Stimulated activated CD4-positive, alpha-beta T cell treated with anti-CD3 and anti-CD28 coated beads, Interleukin-12 subunit alpha, Interleukin-12 subunit beta, amount 100 ng/mL, for 48 hours (primary cell): ENCODE measurements around the gene BCL2L11.
"Not testable (repeated sequence)": the region's sequence is repeated elsewhere in the genome, so short reads cannot be mapped to it uniquely, and the experiment has no call there.

ENCODE experiments used
- DNase-seq, 3 donors: peaks; one replicate each; pipeline ENCODE4 v3.0.0-alpha.2; 2020; ENCODE audit warnings: low read depth in 2 of 3, low spot score in 1 of 3

BCL2L11 gene, protein sequence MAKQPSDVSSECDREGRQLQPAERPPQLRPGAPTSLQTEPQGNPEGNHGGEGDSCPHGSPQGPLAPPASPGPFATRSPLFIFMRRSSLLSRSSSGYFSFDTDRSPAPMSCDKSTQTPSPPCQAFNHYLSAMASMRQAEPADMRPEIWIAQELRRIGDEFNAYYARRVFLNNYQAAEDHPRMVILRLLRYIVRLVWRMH

DNA sequence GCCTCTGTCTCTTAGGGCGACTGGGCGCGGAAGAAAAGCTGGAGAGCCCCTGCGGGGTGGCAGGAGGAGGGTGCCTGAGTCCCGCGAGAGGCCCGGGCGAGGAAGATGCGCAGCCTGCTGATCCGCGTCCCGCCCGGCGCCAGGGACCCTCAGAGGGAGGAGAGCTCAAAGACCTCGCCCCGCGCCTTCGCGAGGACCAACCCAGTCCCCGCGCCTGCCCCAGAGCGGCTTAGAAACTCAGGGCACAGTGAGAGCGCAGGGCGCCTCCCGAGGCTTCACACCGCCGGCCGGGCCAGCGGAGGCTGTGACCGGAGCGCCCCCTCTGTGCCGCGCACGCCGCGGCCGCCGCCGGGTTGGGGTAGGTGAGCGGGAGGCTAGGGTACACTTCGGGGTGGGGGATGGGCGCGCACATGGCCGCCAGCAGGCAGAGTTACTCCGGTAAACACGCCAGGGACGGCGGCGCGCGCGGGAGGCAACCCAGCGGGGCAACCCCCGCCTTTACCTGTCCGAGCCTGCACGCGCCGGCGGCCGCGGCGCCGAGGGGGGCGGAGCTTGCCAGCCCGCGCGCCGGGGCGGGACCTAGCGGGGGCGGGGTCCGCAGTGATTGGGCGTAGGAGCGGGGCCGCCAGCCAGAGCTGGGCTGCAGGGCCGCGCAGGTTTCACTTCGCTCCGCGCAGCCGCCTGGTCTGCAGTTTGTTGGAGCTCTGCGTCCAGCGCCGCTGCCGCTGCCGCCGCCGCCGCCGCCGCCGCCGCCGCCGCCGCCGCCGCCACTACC, at the start of gene BCL2L11:
Gene BCL2L11 (plus strand): TSS at position 662 of the 775 bp plus-strand sequence. CDS start 2,832 bp downstream, outside the sequence.
- DNase-seq = peak; percentile 85 to 87 (median 85)

DNA sequence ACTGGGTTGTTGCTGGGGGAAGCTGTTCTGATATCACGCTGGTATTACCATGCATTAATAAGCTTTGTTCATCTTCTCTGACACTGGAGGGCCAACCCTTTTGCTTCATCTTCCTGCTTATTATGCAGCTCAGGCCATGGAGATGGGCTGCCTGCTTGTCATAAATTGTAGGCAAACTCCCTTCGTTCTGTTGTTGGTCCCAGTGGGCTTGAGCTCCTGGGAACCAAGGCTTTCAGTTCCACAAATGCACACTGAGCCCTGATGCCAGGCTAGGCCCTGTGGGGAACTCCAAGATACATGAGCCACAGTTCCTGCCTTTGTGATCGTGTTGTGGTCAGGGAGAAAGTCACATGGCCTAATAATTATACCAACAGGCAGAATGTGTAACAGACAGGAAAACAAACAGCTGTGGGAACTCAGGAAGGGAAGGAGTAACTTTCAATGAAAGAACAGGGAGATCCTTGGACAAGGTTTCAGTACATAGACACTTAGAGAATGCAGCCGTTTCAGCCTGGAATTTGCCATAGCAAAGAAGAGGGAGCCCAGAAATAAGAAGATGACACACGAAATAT, 49.0 kb upstream of the BCL2L11 start:
- DNase-seq = no peak

DNA sequence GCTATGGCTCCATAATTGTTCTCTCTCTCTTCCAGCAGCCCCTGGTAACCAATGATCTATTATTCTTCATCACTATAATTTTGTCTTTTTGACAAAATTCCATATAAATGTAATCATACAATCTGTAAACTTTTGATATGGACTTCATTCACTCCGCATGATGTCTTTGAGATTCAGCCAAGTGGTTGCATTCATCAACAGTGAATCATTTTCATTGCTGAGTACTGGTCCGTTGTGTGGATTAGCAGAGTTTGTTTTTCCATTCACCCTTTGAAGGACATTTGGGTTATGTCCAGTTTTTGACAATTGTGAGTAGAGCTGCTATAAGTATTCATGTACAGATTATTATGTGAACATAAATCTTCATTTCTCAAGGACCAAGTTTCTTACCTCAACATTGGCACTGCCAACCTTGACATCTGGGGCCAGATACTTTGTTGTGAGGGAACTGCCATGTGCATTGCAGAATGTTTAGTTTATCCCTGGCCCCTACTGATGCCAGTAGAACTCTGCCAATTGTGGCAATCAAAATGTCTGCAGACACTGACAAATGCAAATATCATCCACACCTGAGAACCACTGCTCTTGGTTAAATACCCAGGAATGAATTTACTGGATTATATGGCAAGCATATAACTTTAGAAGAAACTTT, 48.4 kb upstream of the BCL2L11 start:
- no peak for DNase-seq

DNA sequence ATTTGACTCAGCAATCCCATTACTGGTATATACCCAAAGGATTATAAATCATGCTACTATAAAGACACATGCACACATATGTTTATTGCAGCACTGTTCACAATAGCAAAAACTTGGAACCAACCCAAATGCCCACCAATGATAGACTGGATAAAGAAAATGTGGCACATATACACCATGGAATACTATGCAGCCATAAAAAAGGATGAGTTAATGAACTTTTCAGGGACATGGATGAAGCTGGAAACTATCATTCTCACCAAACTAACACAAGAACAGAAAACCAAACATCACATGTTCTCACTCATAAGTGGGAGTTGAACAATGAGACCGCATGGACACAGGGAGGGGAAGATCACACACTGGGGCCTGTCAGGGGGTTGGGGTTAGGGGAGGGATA, 38.1 kb upstream of the BCL2L11 start:
- not testable (repeated sequence) for DNase-seq

DNA sequence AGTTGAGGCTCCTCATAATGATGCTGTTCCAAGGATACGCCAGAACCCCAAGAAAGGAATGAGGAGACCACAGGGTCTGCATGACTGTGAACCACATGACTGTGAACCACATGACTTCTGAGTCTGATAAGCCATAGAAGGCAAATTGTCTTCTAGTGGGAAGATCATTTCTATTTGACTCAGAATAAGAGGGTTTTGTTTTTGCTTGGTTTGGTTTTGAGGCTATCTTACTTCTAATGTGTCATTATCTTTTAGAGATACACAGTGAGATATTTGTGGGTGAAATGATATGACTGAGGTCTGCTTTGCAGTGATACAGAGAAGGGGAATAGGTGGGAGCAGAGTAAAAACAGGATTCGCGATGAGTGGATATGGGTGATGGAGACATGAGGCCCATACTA, 28.9 kb upstream of the BCL2L11 start:
- DNase-seq = no peak

DNA sequence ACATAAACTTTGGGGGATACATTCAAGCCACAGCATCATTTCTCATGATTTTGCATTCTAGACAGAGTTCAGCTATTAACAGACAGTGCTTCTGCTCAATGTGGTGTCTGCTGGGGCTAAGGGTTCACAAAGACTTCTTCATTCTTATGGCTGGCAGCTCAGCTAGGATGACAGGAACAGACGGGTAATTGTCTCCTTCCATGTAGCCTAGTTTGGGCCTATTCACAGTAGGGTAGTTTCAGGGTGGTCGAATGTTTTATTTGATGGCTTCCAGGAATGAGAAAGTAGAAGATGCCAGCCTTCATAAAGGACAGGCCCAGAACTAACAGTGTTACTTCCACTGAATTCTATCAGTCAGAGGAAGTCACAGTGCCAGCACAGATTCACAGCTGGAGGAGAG, 26.0 kb upstream of the BCL2L11 start:
- no peak for DNase-seq

DNA sequence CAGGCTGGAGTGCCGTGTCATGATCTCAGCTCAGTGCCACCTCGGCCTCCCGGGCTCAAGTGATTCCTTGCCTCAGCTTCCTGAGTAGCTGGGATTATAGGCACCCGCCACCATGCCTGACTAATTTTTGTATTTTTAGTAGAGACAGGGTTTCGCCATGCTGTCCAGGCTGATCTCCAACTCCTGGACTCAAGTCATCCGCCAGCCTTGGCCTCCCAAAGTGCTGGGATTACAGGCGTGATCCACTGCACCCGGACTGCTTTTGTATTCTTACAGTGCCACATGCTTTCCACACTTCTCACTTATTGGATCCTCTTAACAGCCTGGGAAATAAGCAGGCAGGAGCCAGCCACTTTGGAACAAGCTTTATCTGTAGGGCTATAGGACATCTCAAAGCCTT, 25.3 kb upstream of the BCL2L11 start:
- no peak for DNase-seq

DNA sequence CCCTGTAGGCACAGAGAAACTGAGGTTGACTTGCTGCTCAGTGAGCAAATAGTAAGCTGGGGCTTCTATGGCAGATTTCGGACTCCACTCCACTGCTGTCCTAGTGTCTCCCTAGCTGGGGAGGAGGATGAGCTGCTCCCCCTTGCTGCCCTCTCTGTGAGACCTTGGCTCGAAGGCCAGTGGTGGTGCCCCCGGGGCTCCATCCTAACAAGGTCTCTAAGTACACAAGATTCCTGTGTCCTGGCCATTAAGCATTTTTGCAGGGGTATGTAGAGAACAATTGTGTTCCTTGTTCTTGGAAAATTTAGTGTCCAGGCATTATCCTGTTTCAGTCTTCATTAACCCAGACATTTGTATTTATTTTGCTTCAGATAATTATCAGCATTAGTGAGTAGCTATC, 21.3 kb upstream of the BCL2L11 start:
- DNase-seq = no peak

DNA sequence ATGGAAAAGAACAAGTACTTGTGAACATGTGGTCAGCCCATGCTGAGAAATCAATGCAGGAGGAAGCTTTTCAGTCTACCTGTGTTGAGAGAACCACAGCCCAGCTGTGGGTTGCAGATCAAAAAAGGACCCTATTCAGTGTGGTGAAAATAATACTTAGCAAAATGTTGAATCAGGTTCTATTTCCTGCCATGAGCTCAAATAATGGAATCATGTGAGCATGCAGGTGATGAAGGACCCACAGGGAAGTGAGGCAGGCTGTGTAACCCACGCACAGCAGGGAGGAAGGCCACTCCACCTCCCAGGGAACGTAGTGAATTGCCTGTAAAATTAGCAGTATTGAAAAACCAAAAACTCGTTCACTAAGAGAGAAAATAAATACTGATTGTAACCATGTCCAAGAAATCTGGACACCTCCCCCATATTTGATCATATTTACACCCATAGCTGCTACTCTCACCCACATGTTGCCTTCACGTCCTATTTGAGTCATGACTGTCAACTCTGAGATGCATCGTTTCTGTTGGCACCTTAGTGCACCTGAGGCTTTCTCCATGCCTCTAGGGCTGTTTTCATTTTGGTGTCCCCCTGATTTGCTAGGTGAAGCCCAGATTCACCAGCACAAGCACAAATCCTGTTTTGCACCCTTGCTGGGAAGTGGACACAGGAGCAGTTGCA, 20.5 kb upstream of the BCL2L11 start:
- no peak for DNase-seq

DNA sequence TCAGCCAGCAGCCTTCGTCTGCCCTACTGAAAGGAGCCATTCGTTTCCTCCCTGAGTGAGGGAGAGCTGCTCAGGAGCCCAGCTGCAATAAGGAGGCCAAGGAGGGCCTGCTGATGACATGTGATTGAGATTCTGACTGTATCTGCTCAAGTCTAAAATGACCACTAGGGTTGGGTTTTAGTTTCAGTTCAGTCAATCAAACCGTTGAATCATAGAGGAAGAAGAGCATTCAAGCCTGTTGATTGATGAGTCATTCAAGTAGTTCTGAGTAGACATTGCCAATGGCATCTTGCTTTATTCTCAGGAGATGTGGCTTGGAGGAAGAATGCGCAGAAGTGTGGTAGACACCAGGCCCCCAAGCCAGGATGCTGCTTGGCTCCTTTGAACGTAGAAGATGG, 19.9 kb upstream of the BCL2L11 start:
- no peak for DNase-seq

DNA sequence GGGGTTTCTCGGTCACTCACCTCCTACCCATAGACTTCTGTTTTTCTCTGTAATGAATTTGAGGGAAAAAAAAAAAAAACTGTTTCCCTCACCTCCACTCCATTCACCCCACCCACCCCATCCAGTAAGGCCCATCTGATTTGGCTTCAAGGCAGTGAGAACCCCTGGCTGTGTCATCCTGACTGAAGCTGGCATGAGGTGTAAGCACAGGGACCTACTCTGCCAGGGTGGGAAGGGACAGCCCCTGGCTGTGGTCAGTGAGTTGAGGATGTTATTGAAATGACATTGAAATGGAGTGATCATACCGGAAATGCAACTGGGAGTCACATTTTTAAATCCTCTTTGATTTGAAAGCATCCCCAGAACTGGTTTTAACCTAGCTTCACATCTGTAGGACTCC, 19.1 kb upstream of the BCL2L11 start:
- peak in 1 of 3 donors; percentile 19 for DNase-seq

DNA sequence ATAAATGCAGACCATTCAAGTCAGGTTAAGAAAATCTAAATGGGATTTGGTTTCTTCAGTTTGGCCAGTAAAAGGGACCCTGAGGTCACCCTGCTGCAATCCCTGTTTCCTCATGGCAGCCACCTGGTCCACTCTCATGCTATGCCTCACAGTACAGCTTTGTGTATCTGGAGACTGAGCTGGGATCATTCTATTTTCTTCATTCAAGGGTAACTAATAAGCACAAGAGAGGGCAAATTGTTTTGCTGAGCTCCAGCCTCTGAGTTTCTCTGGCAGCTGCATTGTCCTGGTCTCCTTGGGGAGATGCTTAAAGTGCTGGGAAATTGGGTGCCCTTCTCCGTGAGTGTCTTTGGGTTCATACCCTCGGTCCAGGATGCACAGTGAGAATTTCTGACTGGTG, 18.5 kb upstream of the BCL2L11 start:
- no peak for DNase-seq

DNA sequence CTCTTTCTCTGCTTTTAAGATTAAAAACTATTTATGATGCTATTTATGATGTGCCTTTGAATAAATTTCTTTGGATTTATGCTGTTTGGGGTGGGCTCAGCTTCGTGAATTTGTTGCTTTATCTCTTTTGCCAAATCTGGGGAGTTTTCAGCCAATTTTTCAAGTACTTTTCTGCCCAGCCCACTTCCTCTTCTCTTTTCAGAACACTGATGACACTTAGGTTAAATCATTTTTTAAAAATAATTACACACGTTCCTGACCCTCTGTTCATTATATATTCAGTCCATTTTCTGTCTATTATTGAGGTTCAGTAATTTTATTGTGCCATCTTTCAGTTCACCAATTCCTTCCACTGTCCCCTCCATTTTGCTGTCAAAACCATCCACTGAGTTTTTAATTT, 14.8 kb upstream of the BCL2L11 start:
- no peak for DNase-seq

DNA sequence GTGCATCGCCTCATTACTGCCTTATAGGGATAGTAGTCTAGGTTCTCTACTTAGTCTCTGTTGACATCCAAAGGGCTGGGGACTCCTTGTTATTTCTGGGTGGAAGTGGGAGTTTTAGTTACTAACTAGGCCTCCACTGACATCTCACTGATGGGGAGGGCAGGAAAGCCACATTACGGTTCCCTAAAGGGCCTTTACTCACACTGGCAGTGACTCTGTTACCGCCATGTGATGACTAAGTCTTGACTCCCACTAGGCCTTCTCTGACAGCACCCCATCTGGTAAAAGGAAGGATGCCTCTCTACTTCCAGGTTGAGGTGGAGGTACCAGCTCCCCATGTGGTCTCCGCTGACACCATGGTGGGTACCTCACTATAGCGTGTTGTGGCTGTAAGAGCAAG, 14.0 kb upstream of the BCL2L11 start:
- no peak for DNase-seq

DNA sequence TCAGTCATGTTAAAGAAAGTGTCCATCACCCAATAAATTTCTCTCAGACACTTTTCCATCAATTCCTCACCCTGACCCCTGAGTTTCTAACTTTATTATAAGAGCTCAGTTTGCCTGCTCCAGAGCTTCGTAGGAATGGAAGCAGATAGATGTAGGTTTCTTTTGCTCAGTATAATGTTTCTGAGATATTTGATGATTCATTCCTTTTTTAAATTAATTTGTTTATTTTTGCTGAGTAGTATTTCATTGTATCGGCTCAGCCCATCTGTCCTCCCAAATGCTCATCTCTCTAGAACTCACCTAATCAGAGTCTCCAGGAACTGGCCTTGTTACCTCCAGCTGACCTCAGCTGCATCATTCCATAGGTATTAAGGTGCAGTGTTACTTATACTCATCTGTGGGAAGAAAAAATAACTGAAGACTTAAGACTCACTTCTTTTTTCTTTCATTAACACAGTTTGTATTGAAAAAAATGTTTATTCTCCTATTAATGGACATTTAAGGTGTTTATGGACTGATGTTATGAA, 11.9 kb upstream of the BCL2L11 start:
- DNase-seq = no peak

DNA sequence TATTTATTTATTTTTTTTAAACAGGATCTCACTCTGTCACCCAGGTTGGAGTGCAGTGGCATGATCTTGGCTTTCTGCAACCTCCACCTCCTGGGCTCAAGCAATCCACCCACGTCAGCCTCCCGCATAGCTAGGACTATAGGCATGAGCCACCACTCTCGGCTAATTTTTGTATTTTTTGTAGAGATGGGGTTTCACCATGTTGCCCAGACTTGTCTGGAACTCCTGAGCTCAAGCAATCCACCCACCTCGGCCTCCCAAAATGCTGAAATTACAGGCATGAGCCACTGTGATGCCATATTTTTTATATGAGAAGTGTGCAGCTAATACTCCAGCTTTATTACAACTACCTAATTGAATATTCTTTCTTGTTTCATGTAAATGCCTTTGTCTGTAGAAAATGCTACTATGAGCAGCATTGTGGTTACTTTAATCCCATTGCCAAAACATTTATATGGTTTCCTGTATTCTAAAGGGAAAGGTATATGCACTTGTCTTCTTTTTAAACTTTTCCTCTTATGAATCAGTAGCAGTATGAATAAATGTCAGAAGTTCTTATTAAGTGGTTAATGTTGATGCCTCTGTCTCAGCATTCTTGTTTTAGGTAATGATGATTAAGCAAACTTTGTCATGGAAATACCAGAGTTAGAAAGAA, 9.5 kb upstream of the BCL2L11 start:
- peak in 1 of 3 donors; percentile 25 for DNase-seq

DNA sequence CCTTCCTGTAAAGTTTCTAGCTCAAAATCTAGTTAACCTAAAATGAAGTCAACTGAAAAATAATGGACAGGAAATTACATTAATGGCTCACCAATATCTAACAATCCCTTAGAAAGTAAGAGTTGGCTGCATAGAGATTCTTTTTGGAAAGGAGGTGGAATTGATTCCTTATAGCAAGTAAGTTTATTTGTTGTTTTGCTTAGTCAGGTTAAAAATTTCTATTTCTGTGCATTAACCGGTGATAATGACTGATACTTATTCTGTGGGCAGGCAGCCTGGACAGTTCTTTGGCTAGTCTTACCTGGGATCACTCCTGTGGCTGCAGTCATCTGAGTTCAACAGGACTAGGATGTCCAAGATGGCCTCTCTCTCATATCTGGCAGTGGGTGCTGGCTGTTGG, 6.9 kb upstream of the BCL2L11 start:
- DNase-seq = no peak

DNA sequence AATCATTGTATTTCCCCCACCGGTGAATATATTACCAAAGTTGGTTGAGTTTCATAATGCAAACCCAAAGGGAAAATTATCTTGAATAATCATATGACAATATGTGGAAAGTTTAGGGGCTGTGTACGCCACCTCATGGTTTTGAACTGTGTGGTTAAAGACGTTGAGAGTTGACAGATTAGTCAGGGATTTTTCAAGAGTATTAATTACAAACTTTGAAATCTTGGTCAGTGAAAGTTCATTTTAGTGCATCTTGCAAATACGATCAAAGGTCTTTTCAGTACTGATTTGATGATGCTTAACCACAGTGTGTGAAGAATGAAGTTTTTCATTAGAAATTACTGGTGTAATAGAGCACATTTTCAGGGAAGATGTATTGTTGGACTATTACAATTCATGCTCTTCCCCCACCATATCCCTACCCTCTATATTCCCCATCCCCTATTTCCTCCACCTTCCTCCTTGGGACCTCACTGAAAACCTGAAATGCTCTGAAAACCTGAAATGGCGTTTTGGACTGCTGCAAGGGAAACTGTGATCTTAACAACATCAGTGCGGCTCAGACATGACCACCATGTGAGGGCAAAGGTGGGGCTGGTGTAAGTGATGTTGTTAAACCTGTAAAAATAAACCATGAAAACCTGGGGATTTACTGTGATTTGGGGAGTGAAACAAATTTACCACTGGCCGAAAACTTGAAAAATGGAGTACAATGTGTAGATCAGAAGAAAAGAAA, 4.5 kb upstream of the BCL2L11 start:
- no peak for DNase-seq

DNA sequence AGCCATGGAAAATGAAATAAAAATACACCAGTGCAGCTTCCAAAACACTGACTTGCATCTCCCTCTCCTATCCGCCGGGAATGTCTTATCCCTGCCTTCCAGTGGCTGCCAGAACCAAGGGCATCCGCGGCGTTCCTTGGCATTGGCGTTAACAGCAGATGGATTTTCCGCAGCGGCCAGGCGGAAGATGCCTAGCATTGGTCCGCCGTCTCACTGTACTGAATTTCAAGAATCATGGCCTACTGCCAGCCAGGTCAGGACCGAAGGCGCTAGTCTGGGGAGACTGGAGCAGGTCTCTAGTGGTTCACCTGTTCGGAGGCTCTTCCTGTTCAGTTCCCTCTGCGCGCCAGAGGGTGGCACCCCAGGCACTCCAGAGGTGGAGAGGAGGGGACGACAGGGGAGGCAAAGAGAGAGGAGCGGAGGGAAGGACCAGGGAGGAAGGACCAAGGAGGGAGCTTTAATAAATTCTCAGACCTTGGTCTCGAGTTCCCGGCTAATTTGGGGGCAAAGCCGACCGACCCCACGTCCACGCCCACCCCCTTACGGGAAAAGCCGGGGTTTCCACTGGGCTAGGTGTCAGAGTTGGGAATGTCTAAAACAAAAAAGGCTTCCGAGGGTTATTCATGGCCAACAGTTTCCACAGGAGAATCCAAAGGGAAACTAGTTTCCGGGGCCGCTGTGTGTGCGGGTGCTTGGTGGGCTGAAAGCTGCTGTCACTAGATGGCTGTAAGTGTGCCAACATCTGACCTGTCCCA, 3.7 kb upstream of the BCL2L11 start:
- peak; percentile 54 to 72 (median 71) for DNase-seq
